ENCODE results near the gene MARCHF10. TPM values are rescaled to one million over a fixed set of nuclear protein-coding genes. Genes with fewer than 3 reads are reported as not detected.

The MARCHF10 gene
- total RNA-seq, 3 donors from 2014 or later, result 0.35 TPM; not detected in 2

DNA sequence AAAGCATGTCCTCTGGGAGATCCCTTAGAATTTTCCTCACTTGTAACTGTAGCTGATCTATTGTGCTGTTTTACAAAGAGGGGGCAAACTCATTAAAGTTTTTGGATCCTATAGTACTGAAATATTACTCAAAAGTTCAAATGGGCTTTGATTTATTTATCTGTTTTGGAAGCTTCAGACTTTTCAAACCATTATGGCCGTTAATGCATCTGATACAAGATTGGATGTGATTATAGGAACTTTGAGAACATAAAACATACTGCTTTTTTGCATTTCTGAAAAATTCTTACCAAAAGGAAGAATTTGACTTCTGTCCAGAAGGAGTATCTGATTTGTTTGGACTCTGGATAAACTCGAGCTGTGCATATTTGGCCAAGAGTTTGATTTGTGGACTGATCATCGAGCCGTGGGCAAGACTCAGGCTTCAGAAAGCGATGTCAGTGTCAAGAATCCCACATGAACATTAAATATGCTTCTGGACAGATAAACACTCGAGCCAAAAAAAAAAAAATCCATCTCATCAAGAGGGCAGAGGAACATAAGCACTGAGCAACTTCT lies 8.2 kb upstream of the MARCHF10 start:
- TF ChIP-seq, protein P1, sequence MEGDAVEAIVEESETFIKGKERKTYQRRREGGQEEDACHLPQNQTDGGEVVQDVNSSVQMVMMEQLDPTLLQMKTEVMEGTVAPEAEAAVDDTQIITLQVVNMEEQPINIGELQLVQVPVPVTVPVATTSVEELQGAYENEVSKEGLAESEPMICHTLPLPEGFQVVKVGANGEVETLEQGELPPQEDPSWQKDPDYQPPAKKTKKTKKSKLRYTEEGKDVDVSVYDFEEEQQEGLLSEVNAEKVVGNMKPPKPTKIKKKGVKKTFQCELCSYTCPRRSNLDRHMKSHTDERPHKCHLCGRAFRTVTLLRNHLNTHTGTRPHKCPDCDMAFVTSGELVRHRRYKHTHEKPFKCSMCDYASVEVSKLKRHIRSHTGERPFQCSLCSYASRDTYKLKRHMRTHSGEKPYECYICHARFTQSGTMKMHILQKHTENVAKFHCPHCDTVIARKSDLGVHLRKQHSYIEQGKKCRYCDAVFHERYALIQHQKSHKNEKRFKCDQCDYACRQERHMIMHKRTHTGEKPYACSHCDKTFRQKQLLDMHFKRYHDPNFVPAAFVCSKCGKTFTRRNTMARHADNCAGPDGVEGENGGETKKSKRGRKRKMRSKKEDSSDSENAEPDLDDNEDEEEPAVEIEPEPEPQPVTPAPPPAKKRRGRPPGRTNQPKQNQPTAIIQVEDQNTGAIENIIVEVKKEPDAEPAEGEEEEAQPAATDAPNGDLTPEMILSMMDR (IDR thresholded peaks at IDR 0.05), result no peak
- Histone ChIP-seq H3K4me1 (ENCODE audit: low read depth) (no peaks in the 10 kb centered on the region), H3K4me3 (no peak overlapping the region), H3K36me3 (ENCODE audit: low read depth) (no peaks in the 10 kb centered on the region), H3K9me3 (no peaks in the 10 kb centered on the region)
- no peak for ATAC-seq
- DNase-seq, result no peak
- intact Hi-C loops (cut with DNase I, micrococcal nuclease), result no loop called here

DNA sequence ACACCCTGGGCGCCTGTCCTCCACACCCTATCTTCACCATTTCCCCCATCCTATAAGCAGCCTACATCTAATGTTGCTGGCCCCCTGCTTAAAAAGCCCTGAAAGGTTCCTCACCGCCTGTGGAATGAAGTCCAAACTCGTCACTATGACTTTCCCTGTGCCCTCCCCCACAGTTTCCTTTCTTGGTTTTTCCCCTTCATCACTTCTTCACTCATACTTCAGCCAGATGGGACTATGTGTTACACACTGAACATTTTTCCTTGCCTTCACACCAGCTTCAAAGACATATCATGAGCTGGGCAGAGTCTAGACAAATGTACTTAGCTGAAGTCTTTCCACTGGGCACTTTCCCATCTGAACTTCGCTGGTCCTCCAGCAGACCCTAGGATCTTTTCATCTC lies 1.5 kb upstream of the MARCHF10 start:
- ATAC-seq, result no peak
- intact Hi-C loops (cut with DNase I, micrococcal nuclease), result no loop called here
- no peaks in the 10 kb centered on the region for H3K9me3 ChIP-seq

DNA sequence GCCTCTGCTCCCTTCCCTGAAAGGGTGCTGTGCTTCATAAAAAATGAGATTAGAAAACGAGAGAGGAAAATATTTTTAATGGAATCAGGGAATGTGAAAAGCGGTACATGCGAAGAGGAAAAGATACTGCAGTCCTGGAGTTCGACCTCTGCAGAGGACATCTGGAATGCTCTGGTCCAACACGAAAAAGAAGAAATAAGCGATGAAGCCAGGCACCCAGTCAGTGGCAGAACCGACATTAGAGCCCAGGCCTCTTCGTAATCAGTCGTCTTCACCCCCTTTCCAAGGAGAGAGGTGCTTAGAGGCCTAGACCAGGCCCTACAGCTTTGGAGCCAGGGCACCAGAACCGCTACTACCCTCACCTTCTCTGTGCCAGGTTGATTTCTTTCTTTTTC lies 459 bp upstream of the MARCHF10 start:
- ATAC-seq (no peak), DNase-seq (no peak)
- Histone ChIP-seq H3K9me3 (no peaks in the 10 kb centered on the region), H3K4me3 (no peak overlapping the region), H3K4me1 (ENCODE audit: low read depth) (peaks cover 5% of the 10 kb centered on the region), H3K36me3 (ENCODE audit: low read depth) (no peaks in the 10 kb centered on the region)
- TF ChIP-seq, protein P1 (IDR thresholded peaks at IDR 0.05), result no peak
- intact Hi-C loops (cut with DNase I, micrococcal nuclease), result no loop called here

More for the DNA sequence above, 1.5 kb upstream of the MARCHF10 start:
- Histone ChIP-seq H3K36me3 (ENCODE audit: low read depth) (no peaks in the 10 kb centered on the region), H3K4me3 (no peak overlapping the region), H3K4me1 (ENCODE audit: low read depth) (peaks cover 5% of the 10 kb centered on the region)
- TF ChIP-seq, protein P1 (IDR thresholded peaks at IDR 0.05), result no peak
- DNase-seq, result no peak

DNA sequence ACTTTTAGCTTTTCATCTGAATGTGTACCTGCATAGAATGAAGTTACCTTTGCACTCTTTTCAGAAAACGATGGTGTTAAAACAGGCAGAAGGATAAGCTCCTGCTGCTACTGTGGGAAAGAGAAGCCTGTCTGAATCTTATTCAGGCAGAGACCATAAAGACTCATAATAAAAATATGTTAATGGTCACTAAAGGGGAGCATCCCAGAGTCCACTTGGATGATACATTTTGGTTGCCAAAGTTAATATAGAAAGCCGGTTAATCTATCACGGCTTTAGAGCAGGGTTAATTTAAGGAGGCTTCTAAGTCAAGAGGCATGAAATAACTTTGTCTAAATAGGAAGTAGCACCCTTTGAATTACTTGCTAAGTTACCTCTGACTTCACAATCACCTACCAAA lies 2.9 kb downstream of the MARCHF10 start:
- intact Hi-C loops (cut with DNase I, micrococcal nuclease), result no loop called here
- Histone ChIP-seq H3K4me3 (no peak overlapping the region), H3K9me3 (no peaks in the 10 kb centered on the region), H3K4me1 (ENCODE audit: low read depth) (peaks cover 5% of the 10 kb centered on the region), H3K36me3 (ENCODE audit: low read depth) (no peaks in the 10 kb centered on the region)
- DNase-seq (no peak), ATAC-seq (no peak)
- TF ChIP-seq, protein P1 (IDR thresholded peaks at IDR 0.05), result no peak

DNA sequence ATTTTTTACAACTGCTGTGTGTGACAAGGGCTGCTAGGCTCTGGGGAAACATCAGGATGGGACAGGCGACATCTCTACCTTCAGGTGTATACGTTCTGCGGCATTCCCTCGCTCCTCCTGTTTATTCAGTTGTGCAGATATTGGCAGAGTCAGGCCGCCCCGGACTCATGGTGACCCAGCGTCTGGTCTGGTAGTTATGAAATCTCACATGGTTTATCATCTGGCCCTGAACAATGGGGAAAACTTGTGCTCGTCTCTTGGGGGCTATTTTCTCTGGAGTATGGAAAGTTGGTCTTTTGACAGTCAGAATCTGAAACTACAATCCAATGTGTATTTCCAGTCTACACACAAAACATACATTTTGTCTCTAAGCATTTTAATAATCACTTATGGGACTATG lies 3.3 kb downstream of the MARCHF10 start:
- no peaks in the 10 kb centered on the region for H3K9me3 ChIP-seq
- intact Hi-C loops (cut with DNase I, micrococcal nuclease), result no loop called here
- no peaks in the 10 kb centered on the region for H3K36me3 ChIP-seq (ENCODE audit: low read depth)
- TF ChIP-seq, protein P1 (IDR thresholded peaks at IDR 0.05), result no peak
- H3K4me3 ChIP-seq, result no peak overlapping the region
- H3K4me1 ChIP-seq (ENCODE audit: low read depth), result peaks cover 5% of the 10 kb centered on the region
- ATAC-seq, result no peak
- DNase-seq, result no peak

DNA sequence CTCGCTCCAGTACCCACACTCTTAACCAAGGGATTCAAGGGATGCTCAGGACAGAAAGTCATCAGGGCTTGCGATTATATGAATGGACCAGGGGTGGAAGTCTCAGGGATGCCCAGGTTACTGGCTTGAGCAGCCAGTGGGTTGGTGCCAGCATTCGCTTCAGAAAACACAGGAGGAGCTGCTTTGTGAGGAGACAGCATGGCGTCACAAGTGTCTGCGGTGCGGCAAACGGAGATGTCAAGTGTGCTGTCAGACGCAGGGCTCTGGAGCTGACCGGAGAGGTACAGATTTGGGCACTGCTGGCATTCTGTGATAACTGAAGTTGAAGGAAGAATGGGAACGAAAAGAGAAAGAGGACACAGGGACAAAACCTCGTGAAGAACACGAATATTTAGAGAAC lies 4.1 kb downstream of the MARCHF10 start:
- no peak for DNase-seq
- Histone ChIP-seq H3K36me3 (ENCODE audit: low read depth) (no peaks in the 10 kb centered on the region), H3K4me1 (ENCODE audit: low read depth) (peaks cover 5% of the 10 kb centered on the region), H3K4me3 (no peak overlapping the region), H3K9me3 (no peaks in the 10 kb centered on the region)
- intact Hi-C loops (cut with DNase I, micrococcal nuclease), result no loop called here
- ATAC-seq, result no peak
- TF ChIP-seq, protein P1 (IDR thresholded peaks at IDR 0.05), result no peak
